Ascending aorta (tissue), 2 donors: ENCODE measurements around the gene MYNN. TPM values are rescaled to one million over a fixed set of nuclear protein-coding genes. Genes with fewer than 3 reads are reported as not detected.
A peak's percentile ranks its signal among the peaks of the same experiment; 100 is the strongest.

ENCODE experiments used
- DNase-seq, 2 donors: peaks; one replicate each; pipeline ENCODE4 v3.0.0-alpha.2; 2019; ENCODE audit warnings: low spot score in 2 of 2
- H3K27ac ChIP-seq, 2 donors: fragments of 200-600 bp; sonication (generic); one replicate each; pipeline ENCODE4 v1.5.1; 2016 to 2017; ENCODE audit warnings: mild to moderate bottlenecking in 1 of 2
- H3K27me3 ChIP-seq: fragments of 200-600 bp; sonication (generic); one replicate; pipeline ENCODE4 v1.5.1; 2017
- H3K36me3 ChIP-seq, 2 donors: fragments of 200-600 bp; sonication (generic); one replicate each; pipeline ENCODE4 v1.5.1; 2016
- H3K4me1 ChIP-seq, 2 donors: fragments of 200-600 bp; sonication (generic); one replicate each; pipeline ENCODE4 v1.5.1; 2016 to 2017; ENCODE audit warnings: mild to moderate bottlenecking in 1 of 2
- H3K4me3 ChIP-seq, 2 donors: fragments of 200-600 bp; sonication (generic); one replicate each; pipeline ENCODE4 v1.5.1; 2016 to 2017; ENCODE audit warnings: mild to moderate bottlenecking in 1 of 2
- H3K9me3 ChIP-seq, 2 donors: fragments of 200-600 bp; sonication (generic); one replicate each; pipeline ENCODE4 v1.5.1; 2016
- CTCF ChIP-seq, 3 experiments: fragments of 200-600 bp in 2 of 3; fragments of 450-650 bp in 1 of 3; sonication (generic) in 2 of 3; IDR thresholded peaks; one replicate each; pipeline ENCODE4 v1.5.1; 2016 to 2019; ENCODE audit warnings: antibody characterized with exemption in 3 of 3, mild to moderate bottlenecking in 1 of 3, moderate library complexity in 1 of 3
- intact Hi-C: fragments of 100-400 bp; cut with DNase I; formaldehyde crosslinking; loops from one replicate; pipeline ENCODE4 v1.15.1; 2023
- total RNA-seq: library from RNA; depleted of rRNA; stranded (reverse); fragments of >200 nt; gene quantifications from one replicate; pipeline ENCODE4 v1.1.0, GENCODE V29; 2016

The MYNN gene
- total RNA-seq, 1 donor from 2014 or later, result 3.9 TPM

GRCh38 chr3:169771497-169772304 lies 1.5 kb upstream of the MYNN start:
- Histone ChIP-seq H3K9me3 (no peaks in the 10 kb centered on the region), H3K36me3 (peaks cover 4 to 15% of the 10 kb centered on the region in 2 donors), H3K27me3 (no peaks in the 10 kb centered on the region), H3K27ac (peak overlapping the region; percentile 96 to 97), H3K4me3 (peak overlapping the region; percentile 75 to 78), H3K4me1 (peaks cover 7 to 14% of the 10 kb centered on the region in 2 donors)
- DNase-seq, result no peak
- no peak for TF ChIP-seq CTCF (IDR thresholded peaks at IDR 0.05)
- intact Hi-C loops, result loop anchor here (2.0 to 5.0 kb wide), 4 partner anchors 196 to 625 kb away; partner anchors contain the start of genes PHC3, SEC62 and SKIL

GRCh38 chr3:169772305-169772896 lies 795 bp upstream of the MYNN start:
- intact Hi-C loops, result loop anchor here (2.0 to 5.0 kb wide), 4 partner anchors 195 to 626 kb away; partner anchors contain the start of genes PHC3, SEC62 and SKIL
- H3K4me3 ChIP-seq, result peak overlapping the region; percentile 75 to 78
- DNase-seq, result peak; percentile 39 to 86
- H3K27me3 ChIP-seq, result no peaks in the 10 kb centered on the region
- TF ChIP-seq CTCF (IDR thresholded peaks at IDR 0.05), result no peak
- peaks cover 7 to 14% of the 10 kb centered on the region in 2 donors for H3K4me1 ChIP-seq
- H3K9me3 ChIP-seq, result no peaks in the 10 kb centered on the region
- peaks cover 7 to 21% of the 10 kb centered on the region in 2 donors for H3K36me3 ChIP-seq
- H3K27ac ChIP-seq, result peak overlapping the region; percentile 96 to 97

- Histone ChIP-seq H3K9me3 (no peaks in the 10 kb centered on the region), H3K27me3 (no peaks in the 10 kb centered on the region), H3K4me3 (peak overlapping the region; percentile 75 to 78), H3K36me3 (peaks cover 20 to 32% of the 10 kb centered on the region in 2 donors), H3K4me1 (peaks cover 7 to 14% of the 10 kb centered on the region in 2 donors), H3K27ac (peak overlapping the region; percentile 96 to 97)
- intact Hi-C loops, result loop anchor here (5.0 kb wide), 2 partner anchors 193 to 408 kb away; partner anchors contain the start of genes PHC3 and SEC62
- no peak for TF ChIP-seq CTCF (IDR thresholded peaks at IDR 0.05)
- no peak for DNase-seq
These were observed 990 bp downstream of the MYNN start for GRCh38 chr3:169774186-169774585.

GRCh38 chr3:169777822-169778221 lies 4.6 kb downstream of the MYNN start:
- Histone ChIP-seq H3K4me1 (peaks cover 7 to 14% of the 10 kb centered on the region in 2 donors), H3K36me3 (peaks cover 52 to 59% of the 10 kb centered on the region in 2 donors), H3K27ac (no peak overlapping the region), H3K4me3 (no peak overlapping the region), H3K9me3 (no peaks in the 10 kb centered on the region), H3K27me3 (no peaks in the 10 kb centered on the region)
- DNase-seq, result no peak
- no peak for TF ChIP-seq CTCF (IDR thresholded peaks at IDR 0.05)
- intact Hi-C loops, result no loop called here

- Histone ChIP-seq H3K4me1 (no peaks in the 10 kb centered on the region), H3K9me3 (no peaks in the 10 kb centered on the region), H3K27ac (no peak overlapping the region), H3K4me3 (no peak overlapping the region), H3K27me3 (no peaks in the 10 kb centered on the region), H3K36me3 (peaks cover 57 to 65% of the 10 kb centered on the region in 2 donors)
- intact Hi-C loops, result no loop called here
- TF ChIP-seq CTCF (IDR thresholded peaks at IDR 0.05), result no peak
- DNase-seq, result no peak
These were observed 7.5 kb downstream of the MYNN start for GRCh38 chr3:169780742-169781141.
